Parathyroid adenoma (tissue), 2 donors: ENCODE results near the gene OLFM3.

Source experiments
- H2AFZ ChIP-seq: fragments of 300-600 bp; sonication (generic); one replicate; pipeline ENCODE4 v1.7.0; 2017; ENCODE audit warnings: antibody characterized with exemption, mild to moderate bottlenecking
- H3K27ac ChIP-seq: fragments of 300-600 bp; sonication (generic); one replicate; pipeline ENCODE4 v1.7.0; 2017
- H3K27me3 ChIP-seq: fragments of 300-600 bp; sonication (generic); one replicate; pipeline ENCODE4 v1.7.0; 2017; ENCODE audit warnings: low read length; ENCODE audit not compliant: control insufficient read depth, insufficient read depth
- H3K36me3 ChIP-seq: fragments of 300-600 bp; sonication (generic); one replicate; pipeline ENCODE4 v1.7.0; 2017; ENCODE audit warnings: low read length; ENCODE audit not compliant: control insufficient read depth, insufficient read depth
- H3K4me1 ChIP-seq: fragments of 300-600 bp; sonication (generic); one replicate; pipeline ENCODE4 v1.7.0; 2017; ENCODE audit warnings: control low read depth
- H3K4me2 ChIP-seq: fragments of 300-600 bp; sonication (generic); one replicate; pipeline ENCODE4 v1.7.0; 2017; ENCODE audit warnings: low read length
- H3K4me3 ChIP-seq: fragments of 300-600 bp; sonication (generic); one replicate; pipeline ENCODE4 v1.7.0; 2017; ENCODE audit warnings: low read depth, low read length
- H3K79me2 ChIP-seq: fragments of 300-600 bp; sonication (generic); one replicate; pipeline ENCODE4 v1.7.0; 2017; ENCODE audit warnings: control low read depth
- H3K9ac ChIP-seq: fragments of 300-600 bp; sonication (generic); one replicate; pipeline ENCODE4 v1.7.0; 2017; ENCODE audit warnings: mild to moderate bottlenecking
- H3K9me3 ChIP-seq: fragments of 300-600 bp; sonication (generic); one replicate; pipeline ENCODE4 v1.7.0; 2017; ENCODE audit warnings: low read length; ENCODE audit not compliant: control insufficient read depth
- TF ChIP-seq, protein P1 (sequence below): fragments of 300-600 bp; sonication (generic); IDR thresholded peaks from one replicate; pipeline ENCODE4 v1.7.0; 2017; ENCODE audit warnings: antibody characterized with exemption, mild to moderate bottlenecking
- donor health status: primary hyperparathyroidism.

Gene OLFM3

DNA sequence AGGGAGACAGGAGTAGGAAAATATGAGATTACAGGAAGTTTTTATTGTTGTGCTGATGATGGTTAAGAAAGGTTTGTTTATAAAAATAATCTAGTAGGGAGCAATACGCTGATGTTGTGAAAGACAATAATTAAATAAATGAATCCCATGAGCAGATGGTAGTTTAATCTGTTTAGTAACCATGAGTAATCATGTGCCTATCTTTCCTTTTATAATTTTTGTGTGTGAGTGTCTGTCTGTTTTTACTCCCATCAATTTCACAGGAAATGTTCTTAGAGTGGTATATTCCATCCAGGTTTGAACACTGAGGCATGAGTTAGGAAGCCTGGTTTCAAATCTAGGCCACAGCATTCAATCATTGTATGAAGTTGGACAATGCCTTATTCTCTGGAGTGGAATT is 180.5 kb downstream of the OLFM3 start:
- TF ChIP-seq, protein P1, sequence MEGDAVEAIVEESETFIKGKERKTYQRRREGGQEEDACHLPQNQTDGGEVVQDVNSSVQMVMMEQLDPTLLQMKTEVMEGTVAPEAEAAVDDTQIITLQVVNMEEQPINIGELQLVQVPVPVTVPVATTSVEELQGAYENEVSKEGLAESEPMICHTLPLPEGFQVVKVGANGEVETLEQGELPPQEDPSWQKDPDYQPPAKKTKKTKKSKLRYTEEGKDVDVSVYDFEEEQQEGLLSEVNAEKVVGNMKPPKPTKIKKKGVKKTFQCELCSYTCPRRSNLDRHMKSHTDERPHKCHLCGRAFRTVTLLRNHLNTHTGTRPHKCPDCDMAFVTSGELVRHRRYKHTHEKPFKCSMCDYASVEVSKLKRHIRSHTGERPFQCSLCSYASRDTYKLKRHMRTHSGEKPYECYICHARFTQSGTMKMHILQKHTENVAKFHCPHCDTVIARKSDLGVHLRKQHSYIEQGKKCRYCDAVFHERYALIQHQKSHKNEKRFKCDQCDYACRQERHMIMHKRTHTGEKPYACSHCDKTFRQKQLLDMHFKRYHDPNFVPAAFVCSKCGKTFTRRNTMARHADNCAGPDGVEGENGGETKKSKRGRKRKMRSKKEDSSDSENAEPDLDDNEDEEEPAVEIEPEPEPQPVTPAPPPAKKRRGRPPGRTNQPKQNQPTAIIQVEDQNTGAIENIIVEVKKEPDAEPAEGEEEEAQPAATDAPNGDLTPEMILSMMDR: no peak
- Histone ChIP-seq H3K4me3 (no peak overlapping the region), H3K4me2 (no peak overlapping the region), H3K79me2 (no peaks in the 10 kb centered on the region), H3K36me3 (no peaks in the 10 kb centered on the region), H3K9ac (no peak overlapping the region), H2AFZ (no peak overlapping the region), H3K27ac (no peak overlapping the region), H3K4me1 (no peaks in the 10 kb centered on the region), H3K9me3 (no peaks in the 10 kb centered on the region), H3K27me3 (no peaks in the 10 kb centered on the region)

DNA sequence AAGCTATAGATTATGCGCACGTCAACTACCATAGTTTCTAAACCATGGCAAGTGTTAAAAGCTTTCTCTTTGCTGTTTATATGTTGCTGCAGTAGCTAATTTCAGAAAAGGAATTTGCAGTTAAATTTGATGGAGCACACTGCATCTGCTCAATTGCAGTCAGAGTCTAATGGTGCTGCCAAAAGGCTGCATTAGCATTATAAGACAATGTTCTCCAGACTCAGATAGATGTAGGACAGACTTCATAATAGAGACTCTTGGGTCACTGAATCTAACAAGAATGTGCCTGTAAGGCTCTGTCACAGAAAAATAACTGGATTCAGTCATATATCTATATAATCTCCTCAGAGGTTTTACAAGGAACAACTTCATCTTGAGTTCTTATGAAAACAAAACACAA is 198.3 kb downstream of the OLFM3 start:
- Histone ChIP-seq H3K79me2 (no peaks in the 10 kb centered on the region), H2AFZ (no peak overlapping the region), H3K4me3 (no peak overlapping the region), H3K27me3 (no peaks in the 10 kb centered on the region), H3K27ac (no peak overlapping the region), H3K4me2 (no peak overlapping the region), H3K4me1 (no peaks in the 10 kb centered on the region), H3K9ac (no peak overlapping the region), H3K9me3 (no peaks in the 10 kb centered on the region), H3K36me3 (no peaks in the 10 kb centered on the region)
- TF ChIP-seq, protein P1: no peak

DNA sequence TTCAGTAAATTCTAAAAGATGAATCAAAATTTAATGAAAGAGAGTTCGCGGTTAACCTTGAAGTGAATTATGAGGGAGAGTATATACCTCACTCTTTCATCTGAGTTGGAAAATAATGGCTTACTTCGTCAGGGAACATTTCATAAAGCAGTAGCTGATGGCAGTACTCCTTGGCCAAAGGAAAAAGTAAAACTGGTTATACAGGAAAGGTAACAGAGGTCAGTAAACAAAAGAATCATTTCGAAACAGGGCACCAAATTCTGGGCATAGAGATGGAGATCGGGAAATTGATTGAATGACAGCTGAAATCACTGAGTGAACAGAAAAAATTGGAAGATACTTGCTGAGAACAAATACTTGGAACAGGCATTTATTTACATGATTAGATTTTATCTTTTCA is 199.0 kb downstream of the OLFM3 start:
- H3K4me1 ChIP-seq: no peaks in the 10 kb centered on the region
- H3K27ac ChIP-seq: no peak overlapping the region
- TF ChIP-seq, protein P1: no peak
- no peaks in the 10 kb centered on the region for H3K9me3 ChIP-seq
- H3K4me2 ChIP-seq: no peak overlapping the region
- H3K9ac ChIP-seq: no peak overlapping the region
- H3K4me3 ChIP-seq: no peak overlapping the region
- no peaks in the 10 kb centered on the region for H3K27me3 ChIP-seq
- H3K79me2 ChIP-seq: no peaks in the 10 kb centered on the region
- H2AFZ ChIP-seq: no peak overlapping the region
- no peaks in the 10 kb centered on the region for H3K36me3 ChIP-seq

DNA sequence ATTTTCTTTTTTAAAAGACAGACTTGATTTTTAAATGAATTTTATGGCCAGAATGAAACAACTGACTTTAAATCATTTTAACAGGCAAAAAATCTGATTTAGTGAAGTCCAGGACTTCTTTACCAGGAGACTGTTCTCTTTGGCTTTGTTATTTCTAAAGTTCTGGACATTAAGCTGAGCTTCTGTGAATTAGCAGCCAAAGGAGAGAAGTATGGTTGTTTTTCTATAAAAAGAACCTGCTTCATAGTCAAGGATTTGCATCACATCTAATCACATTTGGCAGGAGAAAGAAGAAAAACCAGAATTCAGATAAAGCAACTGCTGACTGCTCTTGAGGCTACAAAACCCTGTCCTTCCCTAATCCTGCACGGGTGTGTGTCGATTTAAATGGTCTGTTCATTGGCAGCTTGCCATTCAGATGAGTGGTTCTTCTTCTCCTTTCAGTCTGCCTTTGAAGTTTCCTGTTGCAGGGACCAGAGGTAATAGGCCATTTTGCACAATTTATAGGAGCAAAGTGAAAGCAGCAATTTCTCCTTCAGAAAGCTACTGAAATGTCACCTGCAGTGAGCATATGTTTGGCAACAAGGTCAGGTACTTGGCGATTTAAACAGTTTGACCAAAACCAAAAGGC is 215.4 kb downstream of the OLFM3 start:
- Histone ChIP-seq H3K4me1 (no peaks in the 10 kb centered on the region), H3K36me3 (no peaks in the 10 kb centered on the region), H3K4me2 (no peak overlapping the region), H3K9me3 (no peaks in the 10 kb centered on the region), H3K79me2 (no peaks in the 10 kb centered on the region), H3K27me3 (no peaks in the 10 kb centered on the region), H3K4me3 (no peak overlapping the region), H3K9ac (no peak overlapping the region), H3K27ac (no peak overlapping the region), H2AFZ (no peak overlapping the region)
- TF ChIP-seq, protein P1: no peak

DNA sequence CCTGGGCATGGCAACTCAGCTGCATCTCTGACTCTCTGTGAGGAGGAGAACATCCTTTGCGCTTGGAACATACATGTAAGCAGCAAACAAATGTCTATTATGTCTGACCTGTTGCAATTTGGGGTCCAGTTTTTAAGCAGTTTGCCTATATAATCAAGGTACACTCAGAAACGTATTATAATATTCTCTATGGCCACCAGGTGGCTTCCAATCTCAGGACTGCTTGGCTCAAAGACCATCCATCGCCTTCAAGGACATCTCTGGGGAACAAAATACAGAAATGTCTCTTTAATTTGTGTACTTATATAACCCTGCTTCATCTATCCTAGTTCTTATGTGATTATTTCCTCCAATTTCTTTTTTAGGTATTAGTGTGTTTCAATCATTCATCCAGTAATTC is 227.2 kb downstream of the OLFM3 start:
- TF ChIP-seq, protein P1: no peak
- no peaks in the 10 kb centered on the region for H3K36me3 ChIP-seq
- H2AFZ ChIP-seq: no peak overlapping the region
- no peaks in the 10 kb centered on the region for H3K4me1 ChIP-seq
- no peak overlapping the region for H3K27ac ChIP-seq
- H3K4me3 ChIP-seq: no peak overlapping the region
- no peak overlapping the region for H3K4me2 ChIP-seq
- H3K79me2 ChIP-seq: no peaks in the 10 kb centered on the region
- H3K9ac ChIP-seq: no peak overlapping the region
- H3K9me3 ChIP-seq: no peaks in the 10 kb centered on the region
- H3K27me3 ChIP-seq: no peaks in the 10 kb centered on the region
